ENCODE measurements around the gene AUH.

DNA sequence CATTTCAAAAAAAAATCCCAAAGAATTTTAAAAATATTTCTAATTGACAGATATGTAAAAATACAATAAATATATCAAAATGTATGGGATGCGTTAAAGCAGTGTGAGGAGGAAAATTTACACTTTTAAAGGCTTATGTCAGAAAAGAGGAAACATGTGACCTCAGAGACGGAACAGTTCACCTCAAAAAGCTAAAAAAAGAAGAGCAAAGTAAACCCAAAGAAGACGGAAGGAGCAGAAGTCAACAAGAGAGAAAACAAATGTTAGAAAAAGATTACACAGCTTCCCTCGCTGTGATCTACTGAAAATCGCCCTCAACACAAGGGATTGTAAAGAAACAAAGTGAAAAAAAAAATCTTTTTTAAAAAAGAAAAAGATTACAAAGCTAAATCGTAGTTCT lies 186.9 kb downstream of the AUH start:
- TF ChIP-seq CTCF (IDR thresholded peaks at IDR 0.05 in 4 of 5, conservative IDR thresholded peaks at IDR 0.05 in 1 of 5) (no peak), POLR2A (IDR thresholded peaks at IDR 0.05) (no peak)
